ENCODE data around the gene TP53RK. TPM values are rescaled to one million over a fixed set of nuclear protein-coding genes. Genes with fewer than 3 reads are reported as not detected.

TP53RK gene
- total and polyA plus RNA-seq, 2 of the 13 experiments (the other 11 are each of a cell fraction or from before 2014, with no cell fraction given): 12.9 to 25.5 TPM

GRCh38 chr20:46666818-46667515 lies 22.3 kb downstream of the TP53RK start (continued):
- TF ChIP-seq ZBTB25 (CRISPR knock-in tag; IDR thresholded peaks at IDR 0.05) (peak; percentile 99), IRF9 (CRISPR knock-in tag; IDR thresholded peaks at IDR 0.05; ENCODE audit: borderline replicate concordance) (peak; percentile 88; the same call in 1 of the 2 replicates), NCOA1 (CRISPR knock-in tag; IDR thresholded peaks at IDR 0.05) (peak; percentile 99), ZKSCAN8 (CRISPR knock-in tag; IDR thresholded peaks at IDR 0.05; ENCODE audit: borderline replicate concordance) (peak; percentile 99), MLLT10 (CRISPR knock-in tag; IDR thresholded peaks at IDR 0.05) (0 out of 2 replicates have a peak, but pooled peaks have one; percentile 31), JDP2 (CRISPR knock-in tag; IDR thresholded peaks at IDR 0.05; ENCODE audit: borderline replicate concordance) (peak; percentile 94; the same call in 1 of the 2 replicates), NFE2L2 (IDR thresholded peaks at IDR 0.05; ENCODE audit: low read length) (peak; percentile 5; the same call in 1 of the 2 replicates), FOXJ3 (CRISPR knock-in tag; IDR thresholded peaks at IDR 0.05; ENCODE audit: borderline replicate concordance) (peak; percentile 100), ZNF138 (CRISPR knock-in tag; IDR thresholded peaks at IDR 0.05; ENCODE audit: low read depth) (no peak), NCOA5 (CRISPR knock-in tag; IDR thresholded peaks at IDR 0.05) (peak; percentile 97; the same call in 1 of the 2 replicates), PCBP1 (IDR thresholded peaks at IDR 0.05; ENCODE audit: borderline replicate concordance, low read depth, low read length) (no peak), ZNF550 (CRISPR knock-in tag; IDR thresholded peaks at IDR 0.05; ENCODE audit: borderline replicate concordance) (0 out of 2 replicates have a peak, but pooled peaks have one; percentile 3), SP140L (CRISPR knock-in tag; IDR thresholded peaks at IDR 0.05; ENCODE audit: borderline replicate concordance) (peak; percentile 95; the same call in 1 of the 2 replicates), CENPBD1 (CRISPR knock-in tag; IDR thresholded peaks at IDR 0.05; ENCODE audit: borderline replicate concordance, low read depth) (no peak; the same call in 1 of the 2 replicates)
- TF ChIP-seq, protein P1, sequence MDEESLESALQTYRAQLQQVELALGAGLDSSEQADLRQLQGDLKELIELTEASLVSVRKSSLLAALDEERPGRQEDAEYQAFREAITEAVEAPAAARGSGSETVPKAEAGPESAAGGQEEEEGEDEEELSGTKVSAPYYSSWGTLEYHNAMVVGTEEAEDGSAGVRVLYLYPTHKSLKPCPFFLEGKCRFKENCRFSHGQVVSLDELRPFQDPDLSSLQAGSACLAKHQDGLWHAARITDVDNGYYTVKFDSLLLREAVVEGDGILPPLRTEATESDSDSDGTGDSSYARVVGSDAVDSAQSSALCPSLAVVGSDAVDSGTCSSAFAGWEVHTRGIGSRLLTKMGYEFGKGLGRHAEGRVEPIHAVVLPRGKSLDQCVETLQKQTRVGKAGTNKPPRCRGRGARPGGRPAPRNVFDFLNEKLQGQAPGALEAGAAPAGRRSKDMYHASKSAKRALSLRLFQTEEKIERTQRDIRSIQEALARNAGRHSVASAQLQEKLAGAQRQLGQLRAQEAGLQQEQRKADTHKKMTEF (CRISPR knock-in tag; IDR thresholded peaks at IDR 0.05): peak; percentile 100
- TF ChIP-seq, protein P2, sequence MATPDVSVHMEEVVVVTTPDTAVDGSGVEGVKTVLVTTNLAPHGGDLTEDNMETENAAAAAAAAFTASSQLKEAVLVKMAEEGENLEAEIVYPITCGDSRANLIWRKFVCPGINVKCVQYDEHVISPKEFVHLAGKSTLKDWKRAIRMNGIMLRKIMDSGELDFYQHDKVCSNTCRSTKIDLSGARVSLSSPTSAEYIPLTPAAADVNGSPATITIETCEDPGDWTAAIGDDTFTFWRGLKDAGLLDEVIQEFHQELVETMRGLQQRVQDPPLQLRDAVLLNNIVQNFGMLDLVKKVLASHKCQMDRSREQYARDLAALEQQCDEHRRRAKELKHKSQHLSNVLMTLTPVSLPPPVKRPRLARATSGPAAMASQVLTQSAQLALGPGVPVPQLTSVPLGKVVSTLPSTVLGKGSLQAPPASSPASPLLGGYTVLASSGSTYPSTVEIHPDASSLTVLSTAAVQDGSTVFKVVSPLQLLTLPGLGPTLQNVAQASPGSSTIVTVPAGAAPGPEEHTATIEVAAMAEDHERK (CRISPR knock-in tag; IDR thresholded peaks at IDR 0.05; ENCODE audit: low read depth): peak; percentile 71; the same call in 1 of the 2 replicates
- TF ChIP-seq, protein P3, sequence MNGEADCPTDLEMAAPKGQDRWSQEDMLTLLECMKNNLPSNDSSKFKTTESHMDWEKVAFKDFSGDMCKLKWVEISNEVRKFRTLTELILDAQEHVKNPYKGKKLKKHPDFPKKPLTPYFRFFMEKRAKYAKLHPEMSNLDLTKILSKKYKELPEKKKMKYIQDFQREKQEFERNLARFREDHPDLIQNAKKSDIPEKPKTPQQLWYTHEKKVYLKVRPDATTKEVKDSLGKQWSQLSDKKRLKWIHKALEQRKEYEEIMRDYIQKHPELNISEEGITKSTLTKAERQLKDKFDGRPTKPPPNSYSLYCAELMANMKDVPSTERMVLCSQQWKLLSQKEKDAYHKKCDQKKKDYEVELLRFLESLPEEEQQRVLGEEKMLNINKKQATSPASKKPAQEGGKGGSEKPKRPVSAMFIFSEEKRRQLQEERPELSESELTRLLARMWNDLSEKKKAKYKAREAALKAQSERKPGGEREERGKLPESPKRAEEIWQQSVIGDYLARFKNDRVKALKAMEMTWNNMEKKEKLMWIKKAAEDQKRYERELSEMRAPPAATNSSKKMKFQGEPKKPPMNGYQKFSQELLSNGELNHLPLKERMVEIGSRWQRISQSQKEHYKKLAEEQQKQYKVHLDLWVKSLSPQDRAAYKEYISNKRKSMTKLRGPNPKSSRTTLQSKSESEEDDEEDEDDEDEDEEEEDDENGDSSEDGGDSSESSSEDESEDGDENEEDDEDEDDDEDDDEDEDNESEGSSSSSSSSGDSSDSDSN (CRISPR knock-in tag; IDR thresholded peaks at IDR 0.05): peak; percentile 59; the same call in 1 of the 2 replicates
- TF ChIP-seq, protein P4, sequence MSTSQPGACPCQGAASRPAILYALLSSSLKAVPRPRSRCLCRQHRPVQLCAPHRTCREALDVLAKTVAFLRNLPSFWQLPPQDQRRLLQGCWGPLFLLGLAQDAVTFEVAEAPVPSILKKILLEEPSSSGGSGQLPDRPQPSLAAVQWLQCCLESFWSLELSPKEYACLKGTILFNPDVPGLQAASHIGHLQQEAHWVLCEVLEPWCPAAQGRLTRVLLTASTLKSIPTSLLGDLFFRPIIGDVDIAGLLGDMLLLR (CRISPR knock-in tag; IDR thresholded peaks at IDR 0.05): peak; percentile 49; the same call in 1 of the 2 replicates

All from HepG2 (cell line).